GM21447 (cell line): ENCODE results near the gene PLXNB2.
"Not testable (repeated sequence)": the region's sequence is repeated elsewhere in the genome, so short reads cannot be mapped to it uniquely, and the experiment has no call there.

Experiments
- ATAC-seq: cut with Tn5 transposase; IDR thresholded peaks from one replicate; pipeline ENCODE4 v1.9.1; 2021; ENCODE audit not compliant: unreplicated experiment

The PLXNB2 gene

GRCh38 chr22:50306753-50307749, at the start of gene PLXNB2:
Gene PLXNB2 (minus strand): TSS chr22:50307646. CDS start chr22:50290584, 17,062 bp downstream.
- no peak for ATAC-seq

- ATAC-seq = no peak
These were observed 49.8 kb upstream of the PLXNB2 start for GRCh38 chr22:50357222-50357621.

GRCh38 chr22:50356186-50356585, 48.7 kb upstream of the PLXNB2 start:
- no peak for ATAC-seq

- ATAC-seq = no peak
These were observed 40.6 kb upstream of the PLXNB2 start for GRCh38 chr22:50348058-50348457.

GRCh38 chr22:50347157-50347556, 39.7 kb upstream of the PLXNB2 start:
- ATAC-seq = no peak

- ATAC-seq = no peak
These were observed 39.0 kb upstream of the PLXNB2 start for GRCh38 chr22:50346470-50346869.

- ATAC-seq = no peak
These were observed 36.1 kb upstream of the PLXNB2 start for GRCh38 chr22:50343541-50343935.

- peak; percentile 62 for ATAC-seq
These were observed 35.5 kb upstream of the PLXNB2 start, which contains the start of gene PPP6R2 for GRCh38 chr22:50342651-50343540. Gene PPP6R2 (plus strand): TSS chr22:50343327. CDS start chr22:50393909, 50,582 bp downstream.

GRCh38 chr22:50341977-50342650, 34.7 kb upstream of the PLXNB2 start:
- no peak for ATAC-seq

GRCh38 chr22:50339945-50340879, 32.8 kb upstream of the PLXNB2 start:
- ATAC-seq = no peak

GRCh38 chr22:50338860-50339462, 31.5 kb upstream of the PLXNB2 start:
- ATAC-seq = no peak

GRCh38 chr22:50338042-50338573, 30.7 kb upstream of the PLXNB2 start:
- no peak for ATAC-seq

- ATAC-seq = no peak
These were observed 30.0 kb upstream of the PLXNB2 start for GRCh38 chr22:50337262-50338041.

- not testable (repeated sequence) for ATAC-seq
These were observed 27.0 kb upstream of the PLXNB2 start for GRCh38 chr22:50334433-50334832.

GRCh38 chr22:50329236-50329635, 21.8 kb upstream of the PLXNB2 start:
- no peak for ATAC-seq

GRCh38 chr22:50327711-50328019, 20.2 kb upstream of the PLXNB2 start:
- no peak for ATAC-seq

GRCh38 chr22:50326956-50327710, 19.7 kb upstream of the PLXNB2 start, which contains the start of gene DENND6B:
Gene DENND6B (minus strand): TSS chr22:50327012. CDS start chr22:50326988, 24 bp downstream.
- ATAC-seq = peak; percentile 71
